Measurements from ENCODE around the gene KCTD10.
A peak's percentile ranks its signal among the peaks of the same experiment; 100 is the strongest.

KCTD10 gene
- long read RNA-seq, full-length matches to known transcripts, result 109 of 156 reads
- long read RNA-seq, partial matches to known transcripts, result 2 of 156 reads
- long read RNA-seq, other reads (novel, unspliced or antisense), result 45 of 156 reads

DNA sequence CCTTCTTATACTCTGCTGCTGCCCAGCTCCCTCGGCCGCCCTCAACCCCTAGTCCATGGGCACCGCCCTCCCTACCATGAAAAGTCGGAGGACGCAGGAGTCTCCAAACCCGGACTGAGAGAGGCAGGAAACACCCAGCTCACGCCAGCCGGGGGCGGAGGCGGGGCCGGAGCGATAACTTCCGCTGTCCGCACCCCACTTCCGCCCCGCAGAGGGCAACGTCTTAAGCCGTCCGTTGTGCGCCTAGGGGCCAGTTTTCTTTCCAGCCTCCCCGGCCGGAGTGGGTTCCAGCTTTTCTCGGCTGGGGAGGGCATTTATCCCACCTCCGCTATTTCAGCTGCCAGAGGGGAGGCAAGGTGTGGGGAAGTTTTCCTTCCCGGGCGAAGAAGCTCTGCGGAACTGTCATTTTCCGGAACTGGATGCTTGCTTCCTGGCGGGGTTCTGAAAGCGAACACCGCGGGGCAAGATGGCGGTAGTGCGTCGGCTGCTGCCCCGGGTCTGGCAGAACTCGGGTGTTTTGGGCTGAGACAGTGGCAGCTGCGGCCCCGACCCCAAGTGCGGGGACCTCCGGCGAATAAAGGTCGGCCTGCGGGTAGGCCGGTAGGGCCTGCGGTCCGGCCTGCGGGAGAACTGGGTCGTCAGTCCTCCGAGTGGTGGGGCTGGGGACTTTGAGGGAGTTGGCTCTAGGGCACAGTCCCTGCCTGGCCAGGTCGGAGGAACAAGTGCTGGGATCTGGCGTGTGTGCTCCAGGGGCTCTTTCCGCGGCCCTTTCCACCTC, at the start of gene KCTD10, which contains the start of gene UBE3B:
Gene KCTD10 (minus strand): TSS at position 116 of the 778 bp plus-strand sequence. CDS start 38 bp downstream, at position 78.
Gene UBE3B (plus strand): TSS at position 450 of the 778 bp plus-strand sequence. CDS start 5,918 bp downstream, outside the sequence.
- peak; percentile 77 to 86 for DNase-seq (ENCODE audit: low read depth in 1 of 2, low spot score in 1 of 2)
- peak; percentile 97 for TF ChIP-seq GABPA (IDR thresholded peaks at IDR 0.05; ENCODE audit: low read depth)
- TF ChIP-seq, protein P1, sequence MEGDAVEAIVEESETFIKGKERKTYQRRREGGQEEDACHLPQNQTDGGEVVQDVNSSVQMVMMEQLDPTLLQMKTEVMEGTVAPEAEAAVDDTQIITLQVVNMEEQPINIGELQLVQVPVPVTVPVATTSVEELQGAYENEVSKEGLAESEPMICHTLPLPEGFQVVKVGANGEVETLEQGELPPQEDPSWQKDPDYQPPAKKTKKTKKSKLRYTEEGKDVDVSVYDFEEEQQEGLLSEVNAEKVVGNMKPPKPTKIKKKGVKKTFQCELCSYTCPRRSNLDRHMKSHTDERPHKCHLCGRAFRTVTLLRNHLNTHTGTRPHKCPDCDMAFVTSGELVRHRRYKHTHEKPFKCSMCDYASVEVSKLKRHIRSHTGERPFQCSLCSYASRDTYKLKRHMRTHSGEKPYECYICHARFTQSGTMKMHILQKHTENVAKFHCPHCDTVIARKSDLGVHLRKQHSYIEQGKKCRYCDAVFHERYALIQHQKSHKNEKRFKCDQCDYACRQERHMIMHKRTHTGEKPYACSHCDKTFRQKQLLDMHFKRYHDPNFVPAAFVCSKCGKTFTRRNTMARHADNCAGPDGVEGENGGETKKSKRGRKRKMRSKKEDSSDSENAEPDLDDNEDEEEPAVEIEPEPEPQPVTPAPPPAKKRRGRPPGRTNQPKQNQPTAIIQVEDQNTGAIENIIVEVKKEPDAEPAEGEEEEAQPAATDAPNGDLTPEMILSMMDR (IDR thresholded peaks at IDR 0.05; ENCODE audit: insufficient read depth, low read length), result no peak
- peak; percentile 78; the same call in 1 of the 2 replicates for TF ChIP-seq POLR2AphosphoS5 (IDR thresholded peaks at IDR 0.05; ENCODE audit: low read depth)
- peak; percentile 79 for TF ChIP-seq REST (IDR thresholded peaks at IDR 0.05; ENCODE audit: insufficient replicate concordance, low read depth)
- Histone ChIP-seq H3K4me3 (replicated peaks; ENCODE audit: insufficient read depth, low read length) (peak within 1 kb of the TSS; percentile 99), H3K27me3 (ENCODE audit: insufficient read depth, poor library complexity, severe bottlenecking) (no peaks in the 10 kb centered on the region), H3K27ac (replicated peaks) (peak within 1 kb of the TSS; percentile 99)

GRCh38 chr12:109525279-109525585, 48.1 kb upstream of the KCTD10 start:
- Histone ChIP-seq H3K27me3 (ENCODE audit: insufficient read depth, poor library complexity, severe bottlenecking) (no peaks in the 10 kb centered on the region), H3K4me3 (replicated peaks; ENCODE audit: insufficient read depth, low read length) (no peak overlapping the region), H3K27ac (replicated peaks) (no peak overlapping the region)
- TF ChIP-seq REST (IDR thresholded peaks at IDR 0.05; ENCODE audit: insufficient replicate concordance, low read depth) (no peak), POLR2AphosphoS5 (IDR thresholded peaks at IDR 0.05; ENCODE audit: low read depth) (no peak), GABPA (IDR thresholded peaks at IDR 0.05; ENCODE audit: low read depth) (no peak)
- no peak for DNase-seq (ENCODE audit: low read depth in 1 of 2, low spot score in 1 of 2)

DNA sequence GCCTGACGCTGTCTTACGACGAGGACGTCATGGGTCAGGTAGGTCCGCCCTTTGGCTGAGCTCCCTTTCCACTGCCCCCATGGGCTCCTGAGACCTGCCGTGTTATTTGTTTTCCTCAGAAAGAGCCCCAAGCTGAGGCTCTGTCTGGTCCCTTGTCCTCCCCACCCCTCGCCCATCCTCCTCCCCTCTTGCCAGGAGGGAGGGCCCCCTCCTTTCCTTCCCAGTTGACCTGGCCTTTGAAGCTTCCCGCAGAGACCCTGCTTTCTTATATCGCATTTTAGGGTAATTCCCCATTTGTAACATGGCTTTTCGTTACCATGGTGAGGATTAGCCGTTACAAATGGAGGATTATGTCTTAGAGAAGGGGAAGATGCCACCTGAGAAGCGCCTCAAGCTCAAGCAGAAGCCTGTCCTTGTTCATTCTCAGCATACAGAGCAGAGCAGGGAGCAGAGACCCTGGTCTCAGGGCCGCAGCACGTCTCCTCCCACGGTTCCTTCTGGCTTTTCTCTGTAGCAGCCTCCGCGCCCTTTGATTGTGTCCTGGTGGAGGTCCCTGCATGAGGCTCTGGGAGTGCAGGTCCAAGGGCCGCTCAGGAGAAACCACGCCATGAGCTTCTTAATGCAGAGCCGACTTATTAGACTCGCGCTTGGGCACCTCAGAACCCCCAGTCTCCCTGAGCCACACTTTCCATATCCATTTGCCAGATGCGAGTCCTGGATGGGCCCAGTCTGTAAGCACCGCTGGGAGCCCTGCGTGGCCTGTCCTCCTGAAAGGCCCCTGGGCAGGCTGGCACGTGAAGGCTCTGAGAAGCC, 47.6 kb upstream of the KCTD10 start:
- no peaks in the 10 kb centered on the region for H3K27me3 ChIP-seq (ENCODE audit: insufficient read depth, poor library complexity, severe bottlenecking)
- DNase-seq (ENCODE audit: low read depth in 1 of 2, low spot score in 1 of 2), result no peak
- H3K4me3 ChIP-seq (replicated peaks; ENCODE audit: insufficient read depth, low read length), result no peak overlapping the region
- no peak overlapping the region for H3K27ac ChIP-seq (replicated peaks)
- TF ChIP-seq POLR2AphosphoS5 (IDR thresholded peaks at IDR 0.05; ENCODE audit: low read depth), result no peak
- TF ChIP-seq REST (IDR thresholded peaks at IDR 0.05; ENCODE audit: insufficient replicate concordance, low read depth), result no peak
- TF ChIP-seq, protein P1 (IDR thresholded peaks at IDR 0.05; ENCODE audit: insufficient read depth, low read length), result no peak
- no peak for TF ChIP-seq GABPA (IDR thresholded peaks at IDR 0.05; ENCODE audit: low read depth)
- TF ChIP-seq SPI1 (IDR thresholded peaks at IDR 0.05; ENCODE audit: borderline replicate concordance, low read depth), result no peak

All from HL-60 (cell line).